Adrenal gland (tissue), 12 donors: Measurements from ENCODE around the gene MED12. TPM values are rescaled to one million over a fixed set of nuclear protein-coding genes. Genes with fewer than 3 reads are reported as not detected.

Source experiments
- DNase-seq, 7 donors: peaks; one replicate each; pipeline ENCODE4 v3.0.0-alpha.2; 2019 to 2020
- H3K27ac ChIP-seq, 5 donors: fragments of 200-600 bp; sonication (generic) in 4 of 5; 1 replicate in 3 of 5; 2 replicates in 2 of 5; pipeline versions ENCODE4 v1.5.1 to v1.8.0; 2016 to 2020; ENCODE audit warnings: mild to moderate bottlenecking in 1 of 5
- H3K27me3 ChIP-seq: fragments of 200-600 bp; 2 replicates; pipeline ENCODE4 v1.8.0; 2021
- H3K36me3 ChIP-seq, 2 donors: fragments of 200-600 bp; replicated peaks in 1 of 2; 1 replicate in 1 of 2; 2 replicates in 1 of 2; pipeline versions ENCODE4 v1.5.1 to v1.8.0; 2018 to 2022
- H3K4me1 ChIP-seq, 2 donors: fragments of 200-600 bp; replicated peaks in 1 of 2; 1 replicate in 1 of 2; 2 replicates in 1 of 2; pipeline versions ENCODE4 v1.5.1 to v1.8.0; 2018 to 2021
- H3K4me3 ChIP-seq, 4 donors: fragments of 200-600 bp; sonication (generic) in 3 of 4; one replicate each; pipeline ENCODE4 v1.5.1; 2016 to 2018
- H3K9me3 ChIP-seq, 3 donors: fragments of 200-600 bp; sonication (generic) in 1 of 3; replicated peaks in 1 of 3; 1 replicate in 2 of 3; 2 replicates in 1 of 3; pipeline versions ENCODE4 v1.5.1 to v1.8.0; 2016 to 2021
- POLR2A ChIP-seq, 2 donors: fragments of 450-650 bp; IDR thresholded peaks; one replicate each; pipeline ENCODE4 v1.6.1; 2017; ENCODE audit warnings: antibody characterized with exemption in 2 of 2, mild to moderate bottlenecking in 2 of 2, moderate library complexity in 1 of 2
- WGBS, 4 donors: extraction: QIAGEN DNeasy Blood & Tissue Kit in 2 of 4; methylation state at CpG; one replicate each; pipeline versions ENCODE4 v1.1.5 to v1.1.7; 2013 to 2017; 5-methylcytosine and 5-hydroxymethylcytosine counted together
- intact Hi-C, 2 donors: fragments of 100-400 bp; cut with DNase I; formaldehyde crosslinking; loops; one replicate each; pipeline versions ENCODE4 v1.14.1 to v1.15.0; 2022 to 2023
- polyA plus RNA-seq, 3 donors: library from polyadenylated mRNA; stranded (reverse); fragments of 200-250 nt in 2 of 3; fragments of 350-450 nt in 1 of 3; fragmentation: Illumina TruSeq in 1 of 3; extraction: RNeasy Lipid Tissue Mini Kit (QIAGEN cat#74804) in 1 of 3; gene quantifications; one replicate each; pipeline ENCODE4 v1.2.3, GENCODE V29; 2013 to 2014
- total RNA-seq, 9 donors: library from RNA; depleted of rRNA in 4 of 9; stranded (reverse); fragments of >200 nt in 4 of 9; fragments of 120-200 nt in 1 of 9; fragmentation: NEBNext Ultra II Directional in 1 of 9; extraction: Animal tissue kit (Norgen Biotek cat#: 25700) in 1 of 9; gene quantifications; one replicate each; pipeline versions ENCODE4 v1.1.0 to v1.2.4, GENCODE V29; 2013 to 2023
- TF ChIP-seq, protein P1 (sequence below), 6 experiments: fragments of 450-650 bp in 4 of 6; fragments of 200-600 bp in 2 of 6; sonication (generic) in 1 of 6; IDR thresholded peaks; 1 replicate in 5 of 6; 2 replicates in 1 of 6; pipeline versions ENCODE4 v1.5.1 to v1.8.0; 2016 to 2021; ENCODE audit warnings: antibody characterized with exemption in 6 of 6, mild to moderate bottlenecking in 2 of 6, moderate library complexity in 1 of 6
- donor health status: healthy with polysubstance abuse.
- donor health status: Bipolar disorder and iron deficiency.
- donor health status: DM: yes; HTN: yes; CAD: no.
- donor health status: DM: no; HTN: no; CAD: no.
- donor health status: DM: no; HTN: no; CAD: no.
- donor health status: DM: yes; HTN: yes; CAD: no.

Gene MED12
- total and polyA plus RNA-seq, 12 donors, result 34.0 to 107 (median 78.4) TPM

DNA sequence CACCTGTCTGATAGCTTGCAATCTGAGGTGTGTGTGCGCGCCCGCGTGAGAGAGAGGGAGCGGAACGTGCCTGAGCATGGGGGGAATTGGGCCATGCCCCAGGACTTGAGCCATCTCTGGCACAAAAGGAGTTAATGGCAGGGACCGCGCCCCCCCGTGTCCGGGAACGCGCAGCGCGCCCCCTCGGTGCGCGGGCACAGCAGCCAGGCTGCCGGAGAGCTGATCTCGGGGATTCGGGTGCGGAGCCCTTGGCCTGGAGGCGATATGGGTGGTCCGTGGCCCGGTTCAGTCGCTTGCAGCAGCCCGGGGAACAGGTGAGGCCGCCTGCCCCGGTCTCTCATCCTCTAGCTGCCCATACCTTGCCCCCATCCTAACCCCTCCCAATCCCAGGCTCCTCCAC, 26.3 kb downstream of the MED12 start, which contains the start of gene NLGN3:
NLGN3 (plus strand) TSS at position 191 of the 400 bp plus-strand sequence. CDS start 2,909 bp downstream, outside the sequence.
- 7 to 48% (median 41%) methylated on average over 1 to 28 of the region's 28 CpGs for WGBS, 4 donors
- Histone ChIP-seq H3K4me1 (peaks cover 0 to 8% of the 10 kb centered on the region in 2 donors), H3K27ac (peak within 1 kb of the TSS in 3 of 5 donors; percentile 12 to 63 (median 26)), H3K36me3 (peaks cover 0 to 24% of the 10 kb centered on the region in 2 donors), H3K27me3 (no peaks in the 10 kb centered on the region), H3K9me3 (no peaks in the 10 kb centered on the region), H3K4me3 (peak within 1 kb of the TSS in 1 of 4 donors; percentile 45)
- intact Hi-C loops, result no loop called here
- peak in 1 of 7 donors; percentile 17 for DNase-seq
- no peak for TF ChIP-seq POLR2A (IDR thresholded peaks at IDR 0.05)
- TF ChIP-seq, protein P1, sequence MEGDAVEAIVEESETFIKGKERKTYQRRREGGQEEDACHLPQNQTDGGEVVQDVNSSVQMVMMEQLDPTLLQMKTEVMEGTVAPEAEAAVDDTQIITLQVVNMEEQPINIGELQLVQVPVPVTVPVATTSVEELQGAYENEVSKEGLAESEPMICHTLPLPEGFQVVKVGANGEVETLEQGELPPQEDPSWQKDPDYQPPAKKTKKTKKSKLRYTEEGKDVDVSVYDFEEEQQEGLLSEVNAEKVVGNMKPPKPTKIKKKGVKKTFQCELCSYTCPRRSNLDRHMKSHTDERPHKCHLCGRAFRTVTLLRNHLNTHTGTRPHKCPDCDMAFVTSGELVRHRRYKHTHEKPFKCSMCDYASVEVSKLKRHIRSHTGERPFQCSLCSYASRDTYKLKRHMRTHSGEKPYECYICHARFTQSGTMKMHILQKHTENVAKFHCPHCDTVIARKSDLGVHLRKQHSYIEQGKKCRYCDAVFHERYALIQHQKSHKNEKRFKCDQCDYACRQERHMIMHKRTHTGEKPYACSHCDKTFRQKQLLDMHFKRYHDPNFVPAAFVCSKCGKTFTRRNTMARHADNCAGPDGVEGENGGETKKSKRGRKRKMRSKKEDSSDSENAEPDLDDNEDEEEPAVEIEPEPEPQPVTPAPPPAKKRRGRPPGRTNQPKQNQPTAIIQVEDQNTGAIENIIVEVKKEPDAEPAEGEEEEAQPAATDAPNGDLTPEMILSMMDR (IDR thresholded peaks at IDR 0.05), result no peak

DNA sequence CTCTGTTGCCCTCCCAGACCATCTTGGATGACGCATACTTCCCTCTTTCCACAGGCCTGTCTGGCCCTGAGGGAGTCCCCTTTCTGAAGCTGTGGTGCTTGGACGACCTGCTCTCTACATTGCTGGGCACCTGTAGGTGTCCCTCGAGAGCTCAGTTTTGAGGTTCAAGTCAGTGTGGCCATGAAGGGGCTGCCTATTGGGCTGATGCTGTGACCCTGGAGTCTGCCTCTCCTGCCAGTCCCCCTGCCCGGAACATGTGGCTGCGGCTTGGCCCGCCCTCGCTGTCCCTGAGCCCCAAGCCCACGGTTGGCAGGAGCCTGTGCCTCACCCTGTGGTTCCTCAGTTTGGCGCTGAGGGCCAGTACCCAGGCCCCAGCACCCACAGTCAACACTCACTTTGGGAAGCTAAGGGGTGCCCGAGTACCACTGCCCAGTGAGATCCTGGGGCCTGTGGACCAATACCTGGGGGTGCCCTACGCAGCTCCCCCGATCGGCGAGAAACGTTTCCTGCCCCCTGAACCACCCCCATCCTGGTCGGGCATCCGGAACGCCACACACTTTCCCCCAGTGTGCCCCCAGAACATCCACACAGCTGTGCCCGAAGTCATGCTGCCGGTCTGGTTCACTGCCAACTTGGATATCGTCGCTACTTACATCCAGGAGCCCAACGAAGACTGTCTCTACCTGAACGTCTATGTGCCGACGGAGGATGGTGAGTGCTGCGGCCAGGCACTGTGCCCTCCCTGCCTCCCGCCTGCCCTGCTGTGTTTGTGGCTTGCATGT, 29.3 kb downstream of the MED12 start:
- no peak overlapping the region for H3K27ac ChIP-seq
- no peaks in the 10 kb centered on the region for H3K27me3 ChIP-seq
- WGBS, 4 donors, result 78 to 92% (median 84%) methylated on average over 8 to 28 of the region's 28 CpGs
- no peak overlapping the region for H3K4me3 ChIP-seq
- H3K9me3 ChIP-seq, result no peaks in the 10 kb centered on the region
- DNase-seq, result no peak
- H3K36me3 ChIP-seq, result peaks cover 0 to 2% of the 10 kb centered on the region in 2 donors
- intact Hi-C loops, result no loop called here
- TF ChIP-seq, protein P1 (IDR thresholded peaks at IDR 0.05), result no peak
- no peak for TF ChIP-seq POLR2A (IDR thresholded peaks at IDR 0.05)
- peaks cover 0 to 8% of the 10 kb centered on the region in 2 donors for H3K4me1 ChIP-seq

DNA sequence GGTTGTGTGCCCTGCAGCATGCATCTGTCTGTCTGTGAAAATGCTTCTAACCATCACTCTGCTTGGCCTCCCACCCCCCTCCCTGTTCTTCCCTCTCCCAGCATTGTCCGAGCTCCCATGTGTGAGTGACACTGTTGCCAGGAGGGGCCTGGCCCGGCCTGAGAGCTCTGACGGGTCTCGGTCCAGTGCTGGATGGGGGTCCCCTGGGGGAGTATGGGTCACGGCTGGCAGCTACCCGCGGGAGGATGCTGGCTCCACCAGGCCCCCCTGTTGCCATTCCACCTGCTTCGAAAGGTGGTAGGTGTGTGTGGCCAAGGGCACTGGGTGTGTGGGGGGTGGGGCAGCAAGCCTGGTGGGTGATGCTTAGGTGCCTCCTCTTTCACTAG, 29.9 kb downstream of the MED12 start:
- TF ChIP-seq POLR2A (IDR thresholded peaks at IDR 0.05), result no peak
- TF ChIP-seq, protein P1 (IDR thresholded peaks at IDR 0.05), result no peak
- intact Hi-C loops, result no loop called here
- WGBS, 4 donors, result 60 to 89% (median 82%) methylated on average over 1 to 8 of the region's 8 CpGs; no CpG with 5 or more reads in 1 of the 4 donors

DNA sequence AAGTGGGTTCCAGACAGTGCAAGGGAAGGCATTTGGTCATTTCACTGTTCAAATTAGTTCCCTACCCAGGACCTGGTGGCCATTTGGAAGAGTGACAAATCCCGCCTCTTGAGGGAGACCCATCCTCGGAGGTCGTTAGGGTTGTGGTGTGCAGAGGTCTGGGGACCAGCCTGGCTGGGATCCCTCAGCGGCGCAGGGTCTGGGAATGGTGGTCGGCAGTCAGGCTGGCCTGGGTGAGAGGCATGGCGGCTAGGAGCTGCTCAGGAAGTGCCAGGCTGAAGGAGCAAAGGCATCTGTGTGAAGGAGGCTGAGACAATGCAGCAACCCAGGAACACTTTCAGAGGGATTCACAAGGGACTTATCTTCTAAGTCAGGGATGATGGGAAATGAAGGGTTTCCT, 33.0 kb downstream of the MED12 start:
- no peaks in the 10 kb centered on the region for H3K4me1 ChIP-seq
- no peaks in the 10 kb centered on the region for H3K27me3 ChIP-seq
- H3K4me3 ChIP-seq, result no peak overlapping the region
- no peak for DNase-seq
- WGBS, 4 donors, result 72 to 100% (median 77%) methylated on average over 1 to 7 of the region's 7 CpGs
- H3K36me3 ChIP-seq, result no peaks in the 10 kb centered on the region
- no peaks in the 10 kb centered on the region for H3K9me3 ChIP-seq
- intact Hi-C loops, result no loop called here
- H3K27ac ChIP-seq, result no peak overlapping the region
- TF ChIP-seq, protein P1 (IDR thresholded peaks at IDR 0.05), result no peak
- no peak for TF ChIP-seq POLR2A (IDR thresholded peaks at IDR 0.05)

More for the DNA sequence above, 29.9 kb downstream of the MED12 start:
- Histone ChIP-seq H3K27me3 (no peaks in the 10 kb centered on the region), H3K9me3 (no peaks in the 10 kb centered on the region), H3K27ac (no peak overlapping the region), H3K4me1 (peaks cover 0 to 6% of the 10 kb centered on the region in 2 donors), H3K36me3 (no peaks in the 10 kb centered on the region), H3K4me3 (no peak overlapping the region)
- no peak for DNase-seq
